Duodenal mucosa (tissue), 2 donors: ENCODE results near the gene EVC2.

Source experiments
- H3K27ac ChIP-seq: one replicate; pipeline ENCODE4 v1.7.0; 2013; ENCODE audit warnings: low read depth, low read length
- H3K27me3 ChIP-seq, 2 donors: one replicate each; pipeline ENCODE4 v1.7.0; 2013; ENCODE audit warnings: low read length in 2 of 2, control low read depth in 1 of 2; ENCODE audit not compliant: insufficient read depth in 2 of 2, control insufficient read depth in 1 of 2
- H3K36me3 ChIP-seq, 2 donors: one replicate each; pipeline ENCODE4 v1.7.0; 2013; ENCODE audit warnings: low read length in 2 of 2, control low read depth in 1 of 2; ENCODE audit not compliant: insufficient read depth in 2 of 2, control insufficient read depth in 1 of 2
- H3K4me1 ChIP-seq, 2 donors: one replicate each; pipeline ENCODE4 v1.7.0; 2013; ENCODE audit warnings: low read length in 2 of 2, control low read depth in 1 of 2; ENCODE audit not compliant: insufficient read depth in 2 of 2, control insufficient read depth in 1 of 2
- H3K4me3 ChIP-seq, 2 donors: one replicate each; pipeline ENCODE4 v1.7.0; 2013; ENCODE audit warnings: low read length in 2 of 2, low read depth in 1 of 2
- H3K9ac ChIP-seq, 2 donors: one replicate each; pipeline ENCODE4 v1.7.0; 2013; ENCODE audit warnings: low read length in 2 of 2, low read depth in 1 of 2
- H3K9me3 ChIP-seq, 2 donors: one replicate each; pipeline ENCODE4 v1.7.0; 2013; ENCODE audit warnings: low read length in 2 of 2, control low read depth in 1 of 2; ENCODE audit not compliant: control insufficient read depth in 1 of 2

EVC2 gene

GRCh38 chr4:5712931-5713330 lies 4.6 kb upstream of the EVC2 start:
- H3K9ac ChIP-seq = no peak overlapping the region
- peaks cover 20 to 26% of the 10 kb centered on the region in 2 donors for H3K27me3 ChIP-seq
- H3K36me3 ChIP-seq = no peaks in the 10 kb centered on the region
- peaks cover 8% of the 10 kb centered on the region in 2 donors for H3K4me1 ChIP-seq
- H3K27ac ChIP-seq = no peak overlapping the region
- H3K4me3 ChIP-seq = no peak overlapping the region
- H3K9me3 ChIP-seq = peaks cover 0 to 5% of the 10 kb centered on the region in 2 donors

- Histone ChIP-seq H3K36me3 (no peaks in the 10 kb centered on the region), H3K27ac (no peak overlapping the region), H3K27me3 (peaks cover 22 to 30% of the 10 kb centered on the region in 2 donors), H3K9me3 (peaks cover 0 to 5% of the 10 kb centered on the region in 2 donors), H3K4me1 (peaks cover 8 to 10% of the 10 kb centered on the region in 2 donors), H3K4me3 (peak overlapping the region; percentile 29 to 61), H3K9ac (no peak overlapping the region)
These were observed 4.2 kb upstream of the EVC2 start for GRCh38 chr4:5712517-5712916.

- peak overlapping the region; percentile 36 to 61 for H3K4me3 ChIP-seq
- H3K27ac ChIP-seq = peak overlapping the region; percentile 10
- H3K9me3 ChIP-seq = peaks cover 0 to 5% of the 10 kb centered on the region in 2 donors
- no peaks in the 10 kb centered on the region for H3K36me3 ChIP-seq
- peaks cover 8 to 12% of the 10 kb centered on the region in 2 donors for H3K4me1 ChIP-seq
- no peak overlapping the region for H3K9ac ChIP-seq
- peaks cover 28 to 36% of the 10 kb centered on the region in 2 donors for H3K27me3 ChIP-seq
These were observed 3.3 kb upstream of the EVC2 start for GRCh38 chr4:5711479-5712184.

GRCh38 chr4:5710961-5711478 lies 2.7 kb upstream of the EVC2 start, which contains the start of gene EVC:
TSS of gene EVC (plus strand) at chr4:5711201. CDS start at chr4:5711381, 180 bp downstream.
- Histone ChIP-seq H3K4me3 (peak within 1 kb of the TSS; percentile 36 to 61), H3K36me3 (no peaks in the 10 kb centered on the region), H3K27ac (peak within 1 kb of the TSS; percentile 10), H3K9me3 (peaks cover 0 to 5% of the 10 kb centered on the region in 2 donors), H3K27me3 (peaks cover 28 to 36% of the 10 kb centered on the region in 2 donors), H3K4me1 (peaks cover 8 to 12% of the 10 kb centered on the region in 2 donors), H3K9ac (no peak within 1 kb of the TSS)

GRCh38 chr4:5710065-5710960 lies 2.0 kb upstream of the EVC2 start:
- H3K4me3 ChIP-seq = peak overlapping the region in 1 of 2 donors; percentile 34
- H3K36me3 ChIP-seq = no peaks in the 10 kb centered on the region
- H3K9me3 ChIP-seq = peaks cover 0 to 4% of the 10 kb centered on the region in 2 donors
- no peak overlapping the region for H3K9ac ChIP-seq
- no peak overlapping the region for H3K27ac ChIP-seq
- peaks cover 28 to 36% of the 10 kb centered on the region in 2 donors for H3K27me3 ChIP-seq
- H3K4me1 ChIP-seq = peaks cover 8 to 12% of the 10 kb centered on the region in 2 donors

GRCh38 chr4:5709207-5709575 lies 832 bp upstream of the EVC2 start:
- H3K9me3 ChIP-seq = no peaks in the 10 kb centered on the region

GRCh38 chr4:5707778-5708448 lies 446 bp downstream of the EVC2 start:
- Histone ChIP-seq H3K9ac (peak overlapping the region; percentile 18), H3K27ac (peak overlapping the region; percentile 56), H3K4me1 (peaks cover 8 to 12% of the 10 kb centered on the region in 2 donors), H3K9me3 (no peaks in the 10 kb centered on the region), H3K27me3 (peaks cover 28 to 36% of the 10 kb centered on the region in 2 donors), H3K36me3 (no peaks in the 10 kb centered on the region), H3K4me3 (peak overlapping the region; percentile 61 to 62)

More at GRCh38 chr4:5709207-5709575, 832 bp upstream of the EVC2 start:
- Histone ChIP-seq H3K27ac (peak overlapping the region; percentile 56), H3K36me3 (no peaks in the 10 kb centered on the region), H3K4me1 (peaks cover 8 to 12% of the 10 kb centered on the region in 2 donors), H3K27me3 (peaks cover 28 to 36% of the 10 kb centered on the region in 2 donors), H3K9ac (no peak overlapping the region), H3K4me3 (no peak overlapping the region)

GRCh38 chr4:5707366-5707765 lies 993 bp downstream of the EVC2 start:
- H3K27me3 ChIP-seq = peaks cover 28 to 33% of the 10 kb centered on the region in 2 donors
- H3K4me1 ChIP-seq = peaks cover 6 to 9% of the 10 kb centered on the region in 2 donors
- no peaks in the 10 kb centered on the region for H3K36me3 ChIP-seq
- H3K4me3 ChIP-seq = peak overlapping the region in 1 of 2 donors; percentile 61
- H3K9me3 ChIP-seq = no peaks in the 10 kb centered on the region
- no peak overlapping the region for H3K9ac ChIP-seq
- H3K27ac ChIP-seq = no peak overlapping the region

GRCh38 chr4:5706486-5707290 lies 1.7 kb downstream of the EVC2 start:
- Histone ChIP-seq H3K9ac (no peak overlapping the region), H3K36me3 (no peaks in the 10 kb centered on the region), H3K27me3 (peaks cover 24 to 27% of the 10 kb centered on the region in 2 donors), H3K4me1 (peaks cover 3 to 4% of the 10 kb centered on the region in 2 donors), H3K4me3 (no peak overlapping the region), H3K27ac (no peak overlapping the region), H3K9me3 (no peaks in the 10 kb centered on the region)
